GM12892 (cell line): Measurements from ENCODE around the gene STUM.
A peak's percentile ranks its signal among the peaks of the same experiment; 100 is the strongest.

Experiments used
- DNase-seq: peaks from one replicate; pipeline ENCODE4 v3.0.0; 2011; ENCODE audit not compliant: insufficient read length
- FAIRE-seq: peaks from 2 replicates; lab custom pipeline; 2011; peaks lifted over from hg19 to GRCh38; lab: Jason Lieb, UNC
- POLR2A ChIP-seq: IDR thresholded peaks from 2 replicates; pipeline ENCODE4 v1.6.1; 2011; ENCODE audit warnings: low read depth, low read length, control low read depth
- POLR2AphosphoS5 ChIP-seq: IDR thresholded peaks from 2 replicates; pipeline ENCODE4 v1.6.1; 2011; ENCODE audit warnings: low read depth, low read length, control low read depth
- TAF1 ChIP-seq: IDR thresholded peaks from 2 replicates; pipeline ENCODE4 v1.6.1; 2011; ENCODE audit warnings: low read depth, mild to moderate bottlenecking, control low read depth, low read length, borderline replicate concordance

Gene STUM

GRCh38 chr1:226568975-226569741, 20.6 kb downstream of the STUM start:
- FAIRE-seq (no peak), DNase-seq (no peak)
- TF ChIP-seq POLR2AphosphoS5: no peak
- no peak for TF ChIP-seq TAF1
- TF ChIP-seq POLR2A: no peak

DNA sequence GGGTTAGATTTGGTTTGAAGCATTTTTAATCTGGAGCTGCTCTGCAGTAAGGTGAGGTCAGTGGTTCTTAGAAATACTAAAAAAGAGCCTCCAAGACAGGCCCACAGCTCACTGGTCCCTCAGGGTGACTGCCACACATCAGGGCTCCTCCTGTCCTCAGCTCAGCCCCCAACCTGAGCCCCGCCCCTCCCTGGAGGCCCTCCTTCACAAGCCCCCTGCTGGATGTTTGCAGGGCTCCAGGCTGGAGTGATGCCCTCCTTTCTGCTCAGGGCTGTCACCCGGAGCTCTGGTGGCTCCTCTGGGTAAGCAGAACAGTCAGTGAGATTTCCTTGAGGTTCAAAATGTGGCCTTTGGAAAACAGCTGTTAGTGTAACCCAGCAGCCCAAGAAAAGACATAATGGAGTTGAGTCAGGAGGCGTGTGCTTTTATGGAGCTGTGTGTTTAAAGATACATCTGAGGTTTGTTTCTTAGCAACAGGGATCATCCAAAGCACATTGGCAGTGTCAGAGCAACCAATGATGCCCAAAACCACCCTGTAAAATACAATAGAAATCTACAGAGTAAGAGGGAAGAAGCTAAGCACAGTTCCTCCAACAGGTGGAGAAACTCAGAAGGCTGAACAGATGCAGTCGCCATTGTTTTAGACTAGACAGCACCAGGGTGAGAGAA, 21.4 kb downstream of the STUM start:
- TF ChIP-seq POLR2A: no peak
- TF ChIP-seq POLR2AphosphoS5: no peak
- no peak for TF ChIP-seq TAF1
- DNase-seq (peak; percentile 39), FAIRE-seq (no peak)

DNA sequence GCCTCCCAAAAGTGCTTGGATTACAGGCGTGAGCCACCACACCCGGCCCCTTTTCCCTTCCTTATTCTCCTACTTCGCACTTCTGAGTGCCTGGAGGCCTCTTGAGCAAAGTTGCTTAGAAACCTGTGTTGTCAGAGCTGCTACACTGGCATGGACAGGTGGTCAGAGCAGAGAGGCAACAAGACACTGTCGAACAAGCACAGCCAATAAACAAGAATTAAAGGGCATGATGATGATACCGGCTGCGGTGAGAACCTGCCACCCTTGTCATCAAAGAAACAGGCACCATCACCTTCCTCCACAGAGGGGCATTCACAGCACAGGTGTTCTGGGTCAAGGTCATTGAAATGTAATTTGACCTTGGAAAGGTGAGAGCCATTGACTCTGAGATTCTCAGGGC, 23.3 kb downstream of the STUM start:
- no peak for DNase-seq
- TF ChIP-seq POLR2AphosphoS5: no peak
- TF ChIP-seq TAF1: no peak
- no peak for TF ChIP-seq POLR2A
- FAIRE-seq: no peak

GRCh38 chr1:226572325-226572726, 23.8 kb downstream of the STUM start:
- no peak for TF ChIP-seq POLR2A
- TF ChIP-seq TAF1: no peak
- TF ChIP-seq POLR2AphosphoS5: no peak
- FAIRE-seq: no peak
- no peak for DNase-seq

DNA sequence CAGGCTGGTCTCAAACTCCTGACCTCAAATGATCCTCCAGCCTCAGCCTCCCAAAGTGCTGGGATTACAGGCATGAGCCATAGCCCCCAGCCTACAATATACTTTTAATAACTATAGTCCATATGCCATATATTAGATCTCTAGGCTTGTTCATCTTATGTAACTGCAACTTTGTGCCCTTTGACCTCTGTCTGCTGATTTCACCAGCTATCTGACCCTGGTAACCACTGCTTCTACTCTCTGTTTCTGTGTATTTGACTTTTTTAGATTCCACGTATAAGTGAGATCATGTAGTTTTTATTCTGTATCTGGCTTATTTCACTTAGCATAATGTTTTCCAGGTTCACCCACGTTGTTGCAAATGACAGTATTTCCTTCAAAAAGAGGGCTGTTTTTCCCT, 25.5 kb downstream of the STUM start:
- FAIRE-seq (no peak), DNase-seq (no peak)
- TF ChIP-seq TAF1 (no peak), POLR2AphosphoS5 (no peak), POLR2A (no peak)

- TF ChIP-seq POLR2AphosphoS5 (no peak), TAF1 (no peak), POLR2A (no peak)
- DNase-seq: no peak
- FAIRE-seq: no peak
These were observed 26.2 kb downstream of the STUM start for GRCh38 chr1:226574591-226575435.

DNA sequence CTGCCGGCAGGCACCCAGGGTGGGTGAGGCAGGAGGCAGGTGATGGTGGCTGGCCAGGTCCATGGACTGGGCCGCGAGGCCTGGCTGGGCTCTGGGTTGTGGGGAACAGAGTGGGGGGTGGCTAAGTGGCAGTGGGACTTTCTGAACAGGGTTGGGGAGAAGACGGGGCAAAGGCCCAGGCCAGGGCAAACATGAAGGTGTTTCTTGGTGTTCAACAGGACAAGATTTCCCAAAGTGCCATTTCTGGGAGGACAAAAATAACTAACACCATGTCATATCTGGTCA, 26.8 kb downstream of the STUM start:
- DNase-seq: no peak
- TF ChIP-seq POLR2A: no peak
- no peak for TF ChIP-seq TAF1
- no peak for TF ChIP-seq POLR2AphosphoS5
- FAIRE-seq: no peak

- FAIRE-seq: no peak
- no peak for TF ChIP-seq POLR2A
- TF ChIP-seq TAF1: no peak
- DNase-seq: no peak
These were observed 27.3 kb downstream of the STUM start for GRCh38 chr1:226575739-226576378.

- no peak for TF ChIP-seq POLR2A
- no peak for TF ChIP-seq POLR2AphosphoS5
- no peak for TF ChIP-seq TAF1
- no peak for DNase-seq
- FAIRE-seq: no peak
These were observed 28.0 kb downstream of the STUM start for GRCh38 chr1:226576601-226577000.

- DNase-seq (no peak), FAIRE-seq (no peak)
- no peak for TF ChIP-seq POLR2AphosphoS5
- no peak for TF ChIP-seq TAF1
- TF ChIP-seq POLR2A: no peak
These were observed 29.0 kb downstream of the STUM start for GRCh38 chr1:226577401-226578180.
